GM21526 (cell line): ENCODE data around the gene CDH23.

Experiments
- ATAC-seq: cut with Tn5 transposase; IDR thresholded peaks from one replicate; pipeline ENCODE4 v1.9.1; 2021; ENCODE audit warnings: moderate library complexity; ENCODE audit not compliant: unreplicated experiment, low FRiP score

Gene CDH23

GRCh38 chr10:71419002-71419540 is 22.4 kb downstream of the CDH23 start:
- no peak for ATAC-seq

GRCh38 chr10:71419750-71420149 is 23.0 kb downstream of the CDH23 start:
- ATAC-seq = no peak

GRCh38 chr10:71421075-71421434 is 24.3 kb downstream of the CDH23 start:
- no peak for ATAC-seq

- ATAC-seq = no peak
Observed at GRCh38 chr10:71423250-71423649, 26.5 kb downstream of the CDH23 start.

- ATAC-seq = no peak
Observed at GRCh38 chr10:71423901-71424300, 27.2 kb downstream of the CDH23 start.

GRCh38 chr10:71424496-71425194 is 27.9 kb downstream of the CDH23 start:
- no peak for ATAC-seq

GRCh38 chr10:71426058-71426605 is 29.4 kb downstream of the CDH23 start:
- ATAC-seq = no peak

- no peak for ATAC-seq
Observed at GRCh38 chr10:71427246-71427645, 30.5 kb downstream of the CDH23 start.

GRCh38 chr10:71429304-71429703 is 32.6 kb downstream of the CDH23 start:
- no peak for ATAC-seq

GRCh38 chr10:71429929-71430328 is 33.2 kb downstream of the CDH23 start:
- ATAC-seq = no peak

GRCh38 chr10:71431239-71432100 is 34.8 kb downstream of the CDH23 start:
- ATAC-seq = no peak

GRCh38 chr10:71432101-71432905 is 35.6 kb downstream of the CDH23 start:
- ATAC-seq = no peak

GRCh38 chr10:71432956-71433767 is 36.4 kb downstream of the CDH23 start:
- ATAC-seq = no peak

GRCh38 chr10:71433768-71434744 is 37.3 kb downstream of the CDH23 start:
- ATAC-seq = no peak

- ATAC-seq = no peak
Observed at GRCh38 chr10:71434760-71435394, 38.2 kb downstream of the CDH23 start.

- ATAC-seq = no peak
Observed at GRCh38 chr10:71435571-71436267, 39.0 kb downstream of the CDH23 start.

- no peak for ATAC-seq
Observed at GRCh38 chr10:71436268-71437125, 39.8 kb downstream of the CDH23 start.
